LNCAP (cell line): Measurements from ENCODE around the gene MICAL3.

Experiments
- CTCF ChIP-seq: fragments of 450-650 bp; IDR thresholded peaks from 2 replicates; pipeline ENCODE4 v1.5.1; 2017; ENCODE audit warnings: mild to moderate bottlenecking

The MICAL3 gene

GRCh38 chr22:17903564-17904295 is 120.6 kb downstream of the MICAL3 start:
- TF ChIP-seq CTCF: no peak

GRCh38 chr22:17902960-17903359 is 121.4 kb downstream of the MICAL3 start:
- no peak for TF ChIP-seq CTCF

- no peak for TF ChIP-seq CTCF
Measured at GRCh38 chr22:17898375-17898774, 126.0 kb downstream of the MICAL3 start.

GRCh38 chr22:17897858-17898257 is 126.5 kb downstream of the MICAL3 start:
- TF ChIP-seq CTCF: no peak

GRCh38 chr22:17897426-17897825 is 126.9 kb downstream of the MICAL3 start:
- no peak for TF ChIP-seq CTCF

- TF ChIP-seq CTCF: peak; percentile 74
Measured at GRCh38 chr22:17896586-17896985, 127.8 kb downstream of the MICAL3 start.

GRCh38 chr22:17893900-17894535 is 130.3 kb downstream of the MICAL3 start:
- no peak for TF ChIP-seq CTCF
